HG03097 (cell line): ENCODE measurements around the gene SLC7A7.
"Not testable (repeated sequence)": the region's sequence is repeated elsewhere in the genome, so short reads cannot be mapped to it uniquely, and the experiment has no call there.

Experiments
- ATAC-seq: cut with Tn5 transposase; IDR thresholded peaks from one replicate; pipeline ENCODE4 v1.9.1; 2021; ENCODE audit not compliant: unreplicated experiment, low FRiP score

SLC7A7 gene

DNA sequence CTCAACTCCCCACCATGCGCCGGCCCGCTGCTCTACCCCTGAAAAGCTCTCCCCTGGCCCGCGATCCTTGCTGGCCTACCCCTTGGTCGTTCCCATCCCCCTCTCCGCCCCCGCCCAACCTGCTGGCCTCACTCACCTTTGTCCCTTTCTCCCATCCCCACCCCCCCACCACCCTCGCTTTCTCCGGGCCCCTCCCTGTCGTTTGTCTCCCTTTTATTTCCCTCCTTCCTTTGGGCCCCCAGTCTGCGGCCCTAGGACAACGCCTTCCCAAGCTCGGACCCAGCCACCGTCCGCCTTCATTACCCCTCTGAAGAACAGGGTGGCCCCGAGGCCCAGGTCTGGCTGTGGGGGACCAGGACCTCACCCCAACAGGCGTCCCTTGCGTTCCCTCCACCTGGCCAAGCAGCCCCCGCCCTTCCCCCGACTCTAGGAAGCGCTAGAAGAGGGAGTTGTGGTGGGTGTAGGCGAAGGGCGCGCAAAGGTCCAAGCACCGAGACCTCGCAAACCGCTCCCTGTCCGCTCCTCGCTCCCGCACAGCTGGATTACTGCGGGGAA lies 6.9 kb upstream of the SLC7A7 start:
- ATAC-seq = no peak

DNA sequence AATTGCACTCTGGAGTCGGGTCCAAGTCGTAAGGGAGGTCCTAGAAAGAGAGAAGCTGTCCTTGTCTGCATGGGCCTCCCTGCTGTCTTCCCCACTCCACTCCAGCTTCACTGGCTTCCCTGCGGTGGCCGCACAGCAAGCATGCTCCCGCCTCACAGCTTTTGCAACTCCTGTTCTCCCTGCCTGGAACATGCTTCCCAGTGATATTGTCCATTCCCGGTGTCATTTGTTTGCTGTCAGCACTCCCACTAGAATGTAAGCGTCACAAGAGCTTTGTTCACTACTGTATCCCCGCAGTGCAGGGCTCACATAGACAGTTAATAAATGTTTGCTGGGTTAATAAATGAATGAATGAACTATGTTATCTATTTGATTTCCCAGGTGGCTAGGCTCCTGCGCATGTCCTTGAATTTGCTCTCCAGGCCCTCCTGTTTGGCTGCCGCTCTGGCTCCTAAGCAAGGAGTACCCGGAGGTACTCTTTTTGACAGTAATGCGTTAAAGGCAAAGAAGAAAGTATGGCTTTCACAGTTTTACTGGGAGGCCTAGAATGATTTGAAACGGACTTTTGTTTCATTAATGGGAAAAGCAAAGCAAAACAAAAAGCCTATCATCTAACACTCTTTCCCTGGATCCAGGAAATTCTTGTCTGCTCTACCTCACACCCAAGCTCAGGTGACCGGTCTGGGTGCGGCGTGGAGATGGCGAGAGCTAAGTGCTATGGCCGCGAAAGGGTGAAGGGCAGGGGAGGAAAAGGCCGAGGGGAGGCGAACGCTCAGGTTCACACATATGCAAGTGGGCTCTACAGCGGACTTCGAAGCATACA lies 6.2 kb upstream of the SLC7A7 start:
- ATAC-seq = no peak

DNA sequence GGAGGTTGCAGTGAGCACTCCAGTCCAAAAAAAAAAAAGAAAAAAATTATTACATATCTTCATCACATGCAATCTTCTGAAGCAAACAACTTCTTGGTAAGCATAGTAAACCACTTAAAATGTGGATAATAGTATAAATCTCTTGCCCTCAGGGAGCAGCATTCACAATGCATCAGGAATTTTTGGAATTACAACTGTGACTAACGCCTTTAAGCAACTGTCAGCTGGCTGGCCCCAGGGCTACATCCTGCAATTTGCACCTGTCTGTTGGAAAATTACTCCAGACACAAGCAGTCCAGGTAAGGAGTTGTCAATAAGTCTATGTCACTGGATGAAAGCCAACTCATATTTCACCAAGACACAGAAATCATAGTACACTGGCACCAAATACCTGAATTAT lies 5.5 kb upstream of the SLC7A7 start:
- ATAC-seq = no peak

DNA sequence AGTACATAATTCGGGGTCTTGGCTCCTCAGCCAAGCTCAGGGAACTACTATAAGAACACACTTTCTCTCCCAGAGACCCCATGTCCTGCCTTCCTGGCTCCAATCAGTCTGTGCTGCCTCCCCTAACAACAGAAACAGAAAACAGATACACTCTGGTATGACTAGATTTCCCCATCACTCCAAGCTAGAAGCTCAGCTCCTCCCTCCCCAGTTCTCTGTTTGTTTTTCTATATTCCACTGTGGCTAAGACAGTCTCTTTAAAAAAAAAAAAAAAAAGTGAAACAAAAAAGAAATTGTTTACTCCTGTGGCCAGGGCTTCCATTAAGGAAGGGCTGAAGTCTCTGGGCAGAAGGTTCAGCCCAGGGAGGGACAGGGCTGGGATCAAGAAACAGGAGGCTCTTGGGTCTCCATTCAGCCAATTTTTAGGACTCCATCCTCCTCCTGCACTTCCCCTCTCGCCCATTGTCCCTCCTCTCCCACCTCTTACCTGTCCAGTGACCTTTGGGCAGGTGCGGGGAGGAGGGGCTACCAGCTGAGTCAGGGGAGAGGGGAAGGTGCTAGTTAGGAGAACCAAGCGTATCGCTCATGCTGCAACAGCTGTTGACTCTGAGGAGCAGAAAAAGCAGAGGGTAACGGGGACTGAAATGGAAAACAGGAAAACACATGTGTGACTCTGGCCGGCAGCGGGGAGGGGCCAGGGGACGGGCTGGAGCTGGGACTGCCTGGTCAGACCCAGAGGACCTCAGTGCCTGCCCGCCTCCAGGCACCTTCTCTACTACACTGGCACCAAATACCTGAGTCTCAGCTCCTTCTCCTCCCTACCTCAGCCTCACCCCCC lies 4.1 kb upstream of the SLC7A7 start:
- no peak for ATAC-seq

DNA sequence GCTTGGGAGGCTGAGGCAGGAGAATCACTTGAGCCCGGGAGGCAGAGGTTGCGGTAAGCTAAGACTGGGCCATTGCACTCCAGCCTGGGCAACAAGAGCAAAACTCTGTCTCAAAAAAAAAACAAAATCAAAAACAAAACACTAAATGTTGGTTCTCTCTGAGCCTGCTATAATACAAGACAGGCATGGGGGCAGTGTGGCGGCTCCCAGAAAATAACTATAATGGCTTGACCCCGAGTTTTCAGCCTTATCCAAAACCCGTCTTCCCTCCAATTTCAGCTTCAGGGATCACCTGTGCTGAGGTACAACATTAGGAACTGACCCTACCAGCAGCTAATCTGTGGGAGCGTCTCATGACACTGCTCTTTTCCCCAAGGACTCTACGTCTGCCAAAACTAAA lies 862 bp downstream of the SLC7A7 start:
- ATAC-seq = no peak

DNA sequence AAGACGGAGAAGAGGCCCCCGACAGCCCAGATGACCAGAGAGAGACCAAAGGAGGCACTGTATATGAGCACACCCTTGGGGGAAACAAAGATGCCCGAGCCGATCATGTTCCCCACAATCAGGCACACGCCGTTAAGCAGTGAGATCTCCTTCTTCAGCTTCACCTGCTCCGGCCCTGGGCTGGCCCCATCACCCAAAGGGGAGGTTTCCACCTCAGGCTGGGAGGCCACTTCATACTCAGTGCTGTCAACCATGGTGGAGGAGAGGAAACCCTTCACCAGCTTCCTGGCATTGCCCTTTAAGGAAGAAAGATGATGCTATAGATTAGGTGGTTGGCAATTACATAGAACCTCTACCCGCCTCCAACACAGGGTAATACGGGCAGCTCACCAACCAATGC lies 2.1 kb downstream of the SLC7A7 start:
- no peak for ATAC-seq

DNA sequence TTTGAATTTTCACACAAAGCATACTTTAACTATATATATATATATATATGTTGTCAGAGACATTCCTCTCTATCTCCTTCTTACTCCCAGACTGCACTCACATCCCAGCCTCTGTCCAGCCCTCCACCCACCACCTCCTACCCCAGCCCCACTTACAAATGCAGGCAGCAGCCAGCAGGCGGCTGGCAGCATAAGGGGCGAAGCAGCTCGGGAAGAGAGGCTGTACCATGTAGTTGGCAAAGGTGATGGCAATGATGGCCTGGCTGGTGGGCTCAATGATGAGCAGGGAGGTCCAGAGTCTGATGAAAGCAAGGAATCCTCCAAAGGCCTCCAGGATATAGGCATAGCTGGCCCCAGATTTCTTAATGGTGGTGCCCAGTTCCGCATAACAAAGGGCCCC lies 2.5 kb downstream of the SLC7A7 start:
- ATAC-seq = no peak

DNA sequence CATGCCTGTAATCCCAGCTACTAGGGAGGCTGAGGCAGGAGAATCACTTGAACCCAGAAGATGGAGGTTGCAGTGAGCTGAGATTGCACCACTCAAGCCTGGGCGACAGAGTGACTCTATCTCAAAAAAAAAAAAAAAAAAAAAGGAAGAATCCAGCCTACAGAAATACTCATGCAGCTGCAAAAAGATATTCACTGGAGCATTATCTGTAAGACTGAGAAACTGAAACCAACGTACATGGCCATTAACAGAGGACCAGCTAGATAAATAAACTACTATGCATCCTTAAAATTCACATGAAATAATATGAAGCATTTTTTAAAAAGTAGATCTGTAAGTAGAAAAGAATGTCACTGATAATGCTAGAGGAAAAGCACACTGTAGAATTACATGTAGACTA lies 3.5 kb downstream of the SLC7A7 start:
- ATAC-seq = no peak

DNA sequence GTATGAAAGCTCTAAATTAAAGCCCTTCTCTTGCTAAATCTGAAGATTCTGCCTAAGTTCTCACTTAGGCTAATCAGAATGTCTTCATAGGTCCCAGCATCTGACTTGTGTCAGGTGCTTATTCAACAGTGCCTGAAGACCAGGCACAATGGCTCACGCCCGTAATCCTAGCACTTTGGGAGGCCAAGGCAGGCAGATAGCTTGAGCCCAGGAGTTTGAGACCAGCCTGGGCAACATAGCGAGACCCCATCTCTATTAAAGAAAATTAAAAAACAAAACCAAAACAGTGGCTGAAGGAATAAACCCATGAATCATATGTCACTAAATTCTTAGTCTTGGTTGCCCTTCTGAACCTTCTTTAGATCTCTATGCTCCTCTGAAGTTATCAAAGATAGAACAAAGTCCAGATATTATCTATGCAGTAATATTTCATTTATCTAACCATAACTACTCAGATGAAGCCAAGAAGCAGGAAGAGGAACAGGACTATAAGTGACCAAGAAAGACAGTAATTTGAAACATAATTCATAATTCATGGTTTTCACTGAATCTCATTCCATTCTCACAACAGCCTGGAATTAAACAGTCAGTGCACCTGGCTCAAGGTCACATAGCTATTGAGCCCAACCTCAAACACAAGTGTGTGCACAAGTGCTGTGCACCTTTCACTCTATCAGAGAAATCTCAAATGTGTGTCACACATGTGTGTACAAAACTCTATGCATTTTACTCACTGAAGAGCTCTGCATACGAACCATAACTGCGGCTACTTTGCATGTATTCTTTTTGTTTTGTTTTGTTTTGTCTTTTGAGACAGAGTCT lies 6.6 kb downstream of the SLC7A7 start:
- ATAC-seq = no peak

DNA sequence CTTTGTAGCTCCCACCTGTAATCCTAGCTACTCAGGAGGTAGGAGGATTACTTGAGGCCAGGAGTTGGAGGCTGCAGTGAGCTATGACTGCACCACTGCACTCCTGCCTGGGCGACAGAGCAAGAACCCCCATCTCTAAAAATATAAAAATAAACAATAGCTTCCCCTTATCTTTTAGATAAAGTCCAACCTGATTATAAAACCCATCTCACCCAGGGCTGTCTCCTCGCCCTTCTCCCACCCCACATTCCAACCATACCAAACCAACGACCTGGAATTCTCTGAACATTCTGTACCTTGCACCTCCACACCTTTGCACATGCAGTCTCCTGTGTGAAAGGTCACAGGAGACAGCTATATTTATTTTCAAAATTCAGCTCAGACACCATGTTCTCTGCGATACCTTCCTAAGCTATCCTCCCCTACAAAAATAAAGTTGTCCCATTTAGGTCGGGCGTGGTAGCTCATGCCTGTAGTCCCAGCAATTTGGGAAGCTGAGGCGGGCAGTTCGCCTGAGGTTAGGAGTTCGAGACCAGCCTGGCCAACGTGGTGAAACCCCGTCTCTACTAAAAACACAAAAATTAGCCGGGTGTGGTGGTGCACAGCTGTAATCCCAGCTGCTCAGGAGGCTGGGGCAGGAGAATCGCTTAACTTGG lies 7.7 kb downstream of the SLC7A7 start:
- no peak for ATAC-seq

DNA sequence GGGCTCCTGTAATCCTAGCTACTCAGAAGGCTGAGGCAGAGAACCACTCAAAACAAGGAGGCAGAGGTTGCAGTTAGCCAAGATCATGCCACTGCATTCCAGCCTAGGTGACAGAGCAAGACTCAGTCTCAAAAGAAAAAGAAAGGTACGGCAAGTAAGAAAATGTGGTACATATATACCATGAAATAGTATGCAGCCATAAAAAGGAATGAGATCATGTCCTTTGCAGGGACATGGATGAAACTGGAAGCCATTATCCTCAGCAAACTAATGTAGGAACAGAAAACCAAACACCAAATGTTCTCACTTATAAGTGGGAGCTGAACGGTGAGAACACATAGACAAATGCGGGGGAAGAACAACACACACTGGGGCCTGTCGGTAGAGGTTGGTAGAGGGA lies 10.0 kb downstream of the SLC7A7 start:
- not testable (repeated sequence) for ATAC-seq

DNA sequence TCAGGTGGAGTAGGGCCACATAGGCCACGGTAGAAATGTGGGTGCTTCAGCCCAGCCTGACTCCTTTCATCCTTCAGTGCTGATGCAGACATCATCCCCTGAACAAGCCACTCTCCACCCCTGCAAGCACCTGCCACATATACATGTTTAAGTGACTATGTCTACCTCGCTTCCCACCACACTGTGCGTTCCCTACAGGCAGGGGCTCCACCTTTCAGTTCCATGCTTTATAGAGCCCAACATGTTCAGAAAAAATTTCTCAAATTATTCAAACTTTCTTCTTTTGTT lies 11.6 kb downstream of the SLC7A7 start:
- no peak for ATAC-seq

DNA sequence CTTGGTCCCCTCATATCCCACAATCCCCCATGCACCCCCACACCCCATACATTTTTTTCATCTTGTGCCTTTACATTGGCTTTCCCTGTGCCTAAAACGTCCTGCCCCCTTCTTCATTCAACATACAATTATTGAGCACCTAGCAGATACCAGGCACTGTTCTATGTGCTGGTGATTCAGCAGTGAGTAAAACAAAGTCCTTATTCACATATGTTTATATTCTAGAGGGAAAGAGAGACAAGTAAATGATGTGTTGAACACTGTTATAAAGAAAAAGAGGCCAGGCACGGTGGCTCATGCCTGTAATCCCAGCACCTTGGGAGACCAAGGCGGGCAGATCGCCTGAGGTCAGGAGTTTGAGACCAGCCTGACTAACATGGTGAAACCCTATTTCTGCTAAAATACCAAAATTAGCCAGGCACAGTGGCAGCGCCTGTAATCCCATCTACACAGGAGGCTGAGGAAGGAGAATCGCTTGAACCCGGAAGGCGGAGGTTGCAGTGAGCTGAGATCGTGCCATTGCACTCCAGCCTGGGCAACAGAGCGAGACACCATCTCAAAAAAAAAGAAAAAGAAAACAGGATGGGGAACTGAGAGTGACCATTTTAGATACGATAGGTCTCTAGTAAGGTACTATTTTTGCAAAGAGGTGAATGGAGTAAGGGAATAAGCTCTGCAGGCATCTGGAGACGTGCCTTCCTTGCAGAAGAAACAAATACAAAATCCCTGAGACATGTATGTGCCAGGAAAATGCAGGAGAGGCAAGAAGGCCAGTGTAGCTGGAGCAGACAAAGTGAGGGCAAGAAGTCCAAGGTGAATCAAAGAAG lies 12.2 kb downstream of the SLC7A7 start:
- ATAC-seq = no peak

DNA sequence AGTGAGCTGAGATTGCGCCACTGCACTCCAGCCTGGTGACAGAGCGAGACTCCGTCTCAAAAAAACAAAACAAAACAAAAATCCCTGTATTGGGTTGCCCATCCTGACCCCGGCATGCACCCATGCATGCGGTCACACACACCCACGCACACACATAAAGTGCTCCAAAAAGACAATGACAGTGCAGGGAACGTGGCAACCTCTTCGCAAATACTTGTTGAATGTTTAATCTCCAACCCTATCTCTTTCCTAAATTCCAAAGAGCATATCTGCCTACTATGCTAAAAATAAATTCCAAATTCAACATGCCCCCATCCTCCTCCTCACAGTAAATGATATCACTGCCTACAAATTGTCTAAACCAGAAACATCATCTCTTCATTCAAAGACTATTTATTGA lies 13.5 kb downstream of the SLC7A7 start:
- ATAC-seq = no peak

DNA sequence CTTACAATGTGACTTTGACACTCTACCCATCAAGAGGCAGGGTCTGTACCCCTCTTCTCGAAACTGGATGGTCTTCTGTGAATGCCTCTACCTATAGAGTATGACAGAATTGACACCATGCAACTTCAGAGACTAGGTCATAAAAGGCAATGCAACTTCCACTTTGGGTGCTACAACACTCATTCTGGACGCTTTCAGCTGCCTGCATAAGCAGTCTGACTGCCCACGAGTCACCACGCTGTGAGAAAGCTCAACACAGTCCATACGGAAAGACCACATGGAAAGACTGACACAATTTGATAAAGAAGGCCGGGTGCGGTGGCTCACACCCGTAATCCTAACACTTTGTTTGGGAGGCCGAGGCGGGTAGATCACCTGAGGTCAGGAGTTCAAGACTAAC lies 14.9 kb downstream of the SLC7A7 start:
- no peak for ATAC-seq

DNA sequence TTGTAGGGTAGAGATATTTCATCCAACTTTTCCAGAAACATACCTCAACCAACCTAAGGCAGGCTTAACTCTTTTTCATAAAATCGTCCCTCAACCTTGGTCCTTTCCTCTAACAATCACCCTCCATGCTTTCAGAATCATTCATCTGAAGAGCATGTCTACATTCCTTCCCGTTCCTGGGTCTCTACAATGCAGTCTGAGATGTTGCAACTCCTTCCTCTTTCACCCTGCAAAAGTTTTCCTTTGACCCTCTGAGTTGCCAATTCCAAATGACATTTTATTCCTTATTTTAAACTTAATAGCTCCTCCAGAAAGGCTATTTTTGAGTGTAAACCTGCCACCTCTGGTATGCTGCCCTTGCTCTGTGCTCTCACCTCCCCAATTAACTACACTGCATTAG lies 16.7 kb downstream of the SLC7A7 start:
- ATAC-seq = no peak

DNA sequence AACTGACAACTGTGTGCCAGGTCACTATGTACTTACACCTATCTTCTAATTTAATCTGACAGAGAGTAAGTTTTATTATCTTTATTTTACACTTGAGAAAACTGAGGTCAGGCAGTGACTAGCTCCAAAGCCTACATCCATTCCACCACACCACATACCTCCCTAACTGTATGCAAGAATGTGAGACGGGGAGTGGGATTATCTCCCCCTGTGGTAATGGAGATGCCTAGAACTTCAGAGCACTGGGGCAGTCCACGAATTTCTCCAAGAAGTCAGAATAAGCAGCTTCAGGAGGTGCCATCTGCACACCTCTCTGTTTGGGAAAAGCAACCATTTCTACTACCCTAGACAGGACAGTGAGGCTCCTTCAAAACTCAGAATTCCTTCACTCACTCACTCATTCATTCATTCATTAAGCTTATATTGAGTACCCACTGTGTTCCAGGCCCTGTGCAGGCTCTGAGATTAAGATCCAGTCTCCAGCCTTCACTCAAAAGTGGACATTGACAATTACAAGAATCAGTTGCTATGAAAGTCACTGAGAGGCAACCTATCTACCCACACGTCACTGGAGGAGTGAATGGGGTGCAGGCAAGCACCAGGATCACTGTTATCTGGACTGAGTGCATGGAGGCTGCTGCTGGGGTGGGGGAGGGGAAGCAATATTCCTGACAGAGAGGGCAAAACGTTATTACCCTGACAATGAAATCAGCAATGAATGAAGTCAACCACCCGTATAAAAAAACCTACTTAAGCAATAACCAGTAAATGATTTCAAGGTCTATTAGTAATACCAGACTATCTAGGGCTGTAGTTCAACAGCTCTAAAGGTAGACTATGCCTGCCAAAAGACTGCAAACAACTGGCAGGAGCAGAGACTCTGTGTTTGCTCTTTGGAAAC lies 18.0 kb downstream of the SLC7A7 start:
- no peak for ATAC-seq

DNA sequence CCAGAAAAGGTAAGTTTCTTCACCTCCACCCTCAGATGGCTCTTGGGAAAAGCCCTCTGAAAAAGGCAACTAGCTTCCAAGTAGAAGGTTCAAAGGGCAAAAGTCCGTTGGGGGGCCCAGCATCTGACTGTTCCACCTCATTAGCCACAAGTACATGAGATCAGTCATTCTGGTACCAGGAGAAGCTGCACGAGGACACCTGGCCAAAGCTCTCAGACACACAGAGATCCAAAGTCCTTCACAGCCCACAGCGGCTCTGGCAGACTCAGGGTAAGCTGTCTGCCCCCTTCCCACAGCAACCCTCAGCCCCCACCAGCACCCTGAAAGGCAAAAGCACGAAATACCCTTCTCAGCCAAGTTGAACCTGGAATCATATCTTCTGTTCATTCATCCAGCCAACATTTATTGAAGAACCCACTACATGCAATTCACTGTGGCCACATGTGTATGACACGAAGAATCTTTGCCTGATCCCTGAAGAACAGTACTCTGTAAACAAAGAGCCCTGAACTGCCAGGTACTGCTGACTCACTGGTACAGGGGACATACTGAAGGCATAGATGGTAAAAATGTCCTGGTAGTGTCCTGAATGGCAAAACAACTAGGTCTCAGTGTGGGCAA lies 19.0 kb downstream of the SLC7A7 start:
- ATAC-seq = no peak
